GM19463 (cell line): Measurements from ENCODE around the gene PHYHIPL.

Experiments used
- ATAC-seq: cut with Tn5 transposase; IDR thresholded peaks from one replicate; pipeline ENCODE4 v1.9.1; 2021; ENCODE audit warnings: mild to moderate bottlenecking, moderate library complexity; ENCODE audit not compliant: unreplicated experiment

Gene PHYHIPL

GRCh38 chr10:59245686-59246085 is 69.2 kb downstream of the PHYHIPL start:
- no peak for ATAC-seq

- ATAC-seq = no peak
Observed at GRCh38 chr10:59252491-59252890, 76.0 kb downstream of the PHYHIPL start.

- no peak for ATAC-seq
Observed at GRCh38 chr10:59255463-59255862, 79.0 kb downstream of the PHYHIPL start.

- no peak for ATAC-seq
Observed at GRCh38 chr10:59257224-59257623, 80.8 kb downstream of the PHYHIPL start.

- ATAC-seq = no peak
Observed at GRCh38 chr10:59258890-59259289, 82.4 kb downstream of the PHYHIPL start.

- no peak for ATAC-seq
Observed at GRCh38 chr10:59265141-59265540, 88.7 kb downstream of the PHYHIPL start.

GRCh38 chr10:59266321-59266720 is 89.9 kb downstream of the PHYHIPL start:
- no peak for ATAC-seq

GRCh38 chr10:59268460-59268859 is 92.0 kb downstream of the PHYHIPL start:
- ATAC-seq = no peak

GRCh38 chr10:59269651-59270050 is 93.2 kb downstream of the PHYHIPL start:
- ATAC-seq = no peak

- ATAC-seq = no peak
Observed at GRCh38 chr10:59270492-59270891, 94.0 kb downstream of the PHYHIPL start.

- no peak for ATAC-seq
Observed at GRCh38 chr10:59271160-59271559, 94.7 kb downstream of the PHYHIPL start.

- no peak for ATAC-seq
Observed at GRCh38 chr10:59272061-59272460, 95.6 kb downstream of the PHYHIPL start.

GRCh38 chr10:59273445-59273844 is 97.0 kb downstream of the PHYHIPL start:
- ATAC-seq = no peak

- no peak for ATAC-seq
Observed at GRCh38 chr10:59276133-59276532, 99.7 kb downstream of the PHYHIPL start.

- ATAC-seq = no peak
Observed at GRCh38 chr10:59276919-59277318, 100.5 kb downstream of the PHYHIPL start.

- no peak for ATAC-seq
Observed at GRCh38 chr10:59279476-59279875, 103.0 kb downstream of the PHYHIPL start.

- ATAC-seq = no peak
Observed at GRCh38 chr10:59279991-59280505, 103.6 kb downstream of the PHYHIPL start.

GRCh38 chr10:59281861-59282260 is 105.4 kb downstream of the PHYHIPL start:
- ATAC-seq = no peak

- ATAC-seq = no peak
Observed at GRCh38 chr10:59283456-59284091, 107.1 kb downstream of the PHYHIPL start.

GRCh38 chr10:59284118-59284975 is 107.9 kb downstream of the PHYHIPL start:
- ATAC-seq = no peak

GRCh38 chr10:59285073-59285472 is 108.6 kb downstream of the PHYHIPL start:
- ATAC-seq = no peak

- no peak for ATAC-seq
Observed at GRCh38 chr10:59285848-59286247, 109.4 kb downstream of the PHYHIPL start.
